ENCODE measurements around the gene HLCS.
A peak's percentile ranks its signal among the peaks of the same experiment; 100 is the strongest.

The HLCS gene

DNA sequence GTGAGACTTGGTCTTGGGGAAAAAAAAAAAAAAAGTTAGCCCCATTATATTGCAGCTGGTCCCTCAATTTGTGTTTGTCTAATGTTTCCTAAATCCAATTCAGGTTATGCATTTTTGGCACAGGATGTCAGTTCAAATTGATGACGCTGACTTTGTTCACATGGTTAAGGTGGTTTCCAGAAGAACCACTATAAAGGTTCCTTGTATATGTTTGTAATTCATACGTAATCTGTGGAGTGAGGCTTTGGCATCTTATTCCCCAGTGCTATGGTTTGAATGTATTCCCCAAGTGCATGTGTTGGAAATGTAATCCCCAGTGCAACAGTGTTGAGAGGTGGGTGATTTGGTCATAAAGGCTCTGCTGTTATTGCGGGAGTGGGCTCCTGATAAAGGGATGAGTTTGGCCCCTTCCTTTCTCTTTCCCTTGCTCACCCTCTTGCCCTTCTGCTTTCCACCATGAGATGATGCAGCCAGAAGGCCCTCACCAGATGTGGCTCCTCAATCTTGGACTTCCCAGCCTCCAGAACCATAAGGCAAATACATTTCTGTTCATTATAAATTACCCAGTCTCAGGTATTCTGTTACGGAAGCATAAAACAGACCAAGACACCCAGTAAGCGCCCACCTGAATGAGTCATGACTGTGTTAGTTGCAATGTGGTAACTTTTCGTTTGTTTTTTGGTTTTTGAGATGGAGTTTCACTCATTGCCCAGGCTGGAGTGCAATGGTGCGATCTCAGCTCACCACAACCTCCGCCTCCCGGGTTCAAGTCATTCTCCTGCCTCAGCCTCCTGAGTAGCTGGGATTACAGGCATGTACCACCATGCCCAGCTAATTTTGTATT lies 19.5 kb upstream of the HLCS start:
- H3K27me3 ChIP-seq (ENCODE audit: control insufficient read depth in 1 of 2, insufficient read depth in 2 of 2, low read length in 2 of 2), result no peaks in the 10 kb centered on the region
- no peaks in the 10 kb centered on the region for H3K36me3 ChIP-seq (ENCODE audit: control insufficient read depth in 2 of 2, insufficient read depth in 2 of 2, low read length in 2 of 2)
- H3K9me3 ChIP-seq (ENCODE audit: control insufficient read depth in 2 of 2, low read length in 2 of 2), result no peaks in the 10 kb centered on the region
- no peak overlapping the region for H3K27ac ChIP-seq (ENCODE audit: low read length)
- H3K4me3 ChIP-seq (ENCODE audit: low read length in 2 of 2), result no peak overlapping the region
- H3K9ac ChIP-seq (ENCODE audit: low read length in 2 of 2), result no peak overlapping the region
- peaks cover 9% of the 10 kb centered on the region for H3K4me1 ChIP-seq (ENCODE audit: control insufficient read depth, insufficient read depth, low read length)

DNA sequence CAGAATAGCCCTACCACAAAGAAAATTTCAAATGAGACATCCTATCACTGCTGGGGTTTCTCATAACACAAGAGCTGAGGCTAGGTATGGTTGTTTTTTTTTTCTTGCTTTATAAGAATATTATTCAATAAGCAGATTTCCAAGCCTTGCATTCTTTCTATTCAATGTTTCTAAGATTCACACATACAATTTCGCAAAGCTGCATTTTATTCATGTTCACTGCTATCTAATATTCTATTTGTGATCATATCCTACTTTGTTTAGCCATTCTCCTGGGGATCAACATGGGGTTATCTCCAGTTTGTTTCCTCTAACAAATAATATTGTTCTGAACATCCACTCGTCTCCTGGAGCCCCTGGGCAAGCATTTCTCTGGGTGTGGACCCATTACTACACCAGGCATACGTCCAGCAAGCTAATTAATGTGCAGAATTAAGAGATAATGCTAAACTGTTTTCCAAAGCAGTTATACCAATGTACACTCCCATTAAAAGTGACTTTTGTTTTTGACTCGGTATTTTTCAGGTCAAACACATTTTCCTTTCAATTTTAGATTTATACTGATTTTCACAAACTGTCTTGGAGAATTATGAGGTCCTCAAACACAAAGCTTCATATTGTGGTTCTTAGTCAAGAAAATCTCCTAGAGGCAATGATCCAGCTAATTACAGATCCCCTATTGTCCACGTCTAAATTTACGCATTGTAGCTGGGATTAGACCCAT lies 15.7 kb upstream of the HLCS start:
- no peaks in the 10 kb centered on the region for H3K36me3 ChIP-seq (ENCODE audit: control insufficient read depth in 2 of 2, insufficient read depth in 2 of 2, low read length in 2 of 2)
- H3K9me3 ChIP-seq (ENCODE audit: control insufficient read depth in 2 of 2, low read length in 2 of 2), result no peaks in the 10 kb centered on the region
- H3K4me1 ChIP-seq (ENCODE audit: control insufficient read depth, insufficient read depth, low read length), result peaks cover 13% of the 10 kb centered on the region
- H3K27me3 ChIP-seq (ENCODE audit: control insufficient read depth in 1 of 2, insufficient read depth in 2 of 2, low read length in 2 of 2), result no peaks in the 10 kb centered on the region
- no peak overlapping the region for H3K27ac ChIP-seq (ENCODE audit: low read length)
- no peak overlapping the region for H3K4me3 ChIP-seq (ENCODE audit: low read length in 2 of 2)
- H3K9ac ChIP-seq (ENCODE audit: low read length in 2 of 2), result no peak overlapping the region

DNA sequence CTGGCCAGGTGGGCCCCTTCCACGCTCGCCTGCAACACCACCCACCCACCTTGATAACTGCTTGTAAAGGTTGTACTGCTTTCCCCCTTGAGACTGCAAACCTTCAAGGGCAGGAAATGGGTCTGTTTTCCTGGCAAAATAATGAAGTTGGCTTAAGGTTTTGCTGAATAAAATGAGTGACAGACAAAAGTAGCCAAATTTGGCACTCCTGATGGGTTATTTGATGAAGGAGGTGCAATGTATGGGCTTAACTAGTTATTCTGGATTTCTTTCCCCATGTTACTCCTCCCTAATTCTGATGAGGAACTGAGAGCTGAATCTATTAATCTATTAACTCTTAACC lies 14.6 kb upstream of the HLCS start:
- no peaks in the 10 kb centered on the region for H3K27me3 ChIP-seq (ENCODE audit: control insufficient read depth in 1 of 2, insufficient read depth in 2 of 2, low read length in 2 of 2)
- peak overlapping the region in 1 of 2 donors; percentile 71 for H3K4me3 ChIP-seq (ENCODE audit: low read length in 2 of 2)
- no peak overlapping the region for H3K27ac ChIP-seq (ENCODE audit: low read length)
- no peaks in the 10 kb centered on the region for H3K9me3 ChIP-seq (ENCODE audit: control insufficient read depth in 2 of 2, low read length in 2 of 2)
- H3K36me3 ChIP-seq (ENCODE audit: control insufficient read depth in 2 of 2, insufficient read depth in 2 of 2, low read length in 2 of 2), result no peaks in the 10 kb centered on the region
- peaks cover 14% of the 10 kb centered on the region for H3K4me1 ChIP-seq (ENCODE audit: control insufficient read depth, insufficient read depth, low read length)
- peak overlapping the region in 1 of 2 donors; percentile 35 for H3K9ac ChIP-seq (ENCODE audit: low read length in 2 of 2)

DNA sequence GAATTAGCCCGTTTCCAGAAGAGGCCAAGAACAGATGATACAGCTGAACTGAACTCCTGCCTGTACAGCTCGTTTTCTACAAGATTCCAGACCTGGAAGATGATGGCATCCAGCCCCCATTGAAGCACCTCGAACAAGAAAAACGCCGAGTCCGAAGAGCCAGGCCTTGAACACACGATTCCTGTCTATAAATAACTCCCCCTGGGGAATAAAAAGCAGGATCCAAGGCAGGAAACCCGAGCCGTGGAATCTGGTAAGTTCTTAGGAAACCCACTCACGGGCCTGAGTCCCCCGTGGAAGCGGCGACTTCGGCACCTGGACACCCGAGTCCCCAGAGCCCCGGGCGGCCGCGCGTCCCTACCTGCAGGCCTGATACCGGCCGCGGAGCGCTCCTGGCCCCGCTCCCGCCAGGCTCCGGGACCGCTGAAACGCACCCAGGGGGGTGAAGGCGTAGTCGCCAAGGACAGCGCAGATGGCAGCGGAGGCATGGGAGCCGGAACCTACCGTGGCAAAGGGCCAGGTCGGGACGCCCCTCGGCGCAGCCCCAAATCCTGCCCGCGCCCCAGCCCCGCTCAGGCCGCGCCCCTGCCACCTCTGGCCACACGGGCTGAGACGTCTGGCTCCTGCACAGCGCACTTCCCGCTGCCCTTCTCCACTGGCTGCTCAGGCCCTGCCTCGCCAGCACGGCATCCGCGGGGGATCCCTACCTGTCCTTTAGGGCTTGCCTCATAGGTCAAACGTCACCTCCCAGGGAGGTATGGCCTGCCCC lies 14.0 kb upstream of the HLCS start:
- Histone ChIP-seq H3K27ac (ENCODE audit: low read length) (no peak overlapping the region), H3K4me3 (ENCODE audit: low read length in 2 of 2) (peak overlapping the region; percentile 62 to 71), H3K36me3 (ENCODE audit: control insufficient read depth in 2 of 2, insufficient read depth in 2 of 2, low read length in 2 of 2) (no peaks in the 10 kb centered on the region), H3K9me3 (ENCODE audit: control insufficient read depth in 2 of 2, low read length in 2 of 2) (no peaks in the 10 kb centered on the region), H3K4me1 (ENCODE audit: control insufficient read depth, insufficient read depth, low read length) (peaks cover 14% of the 10 kb centered on the region), H3K27me3 (ENCODE audit: control insufficient read depth in 1 of 2, insufficient read depth in 2 of 2, low read length in 2 of 2) (no peaks in the 10 kb centered on the region), H3K9ac (ENCODE audit: low read length in 2 of 2) (peak overlapping the region; percentile 35 to 51)

DNA sequence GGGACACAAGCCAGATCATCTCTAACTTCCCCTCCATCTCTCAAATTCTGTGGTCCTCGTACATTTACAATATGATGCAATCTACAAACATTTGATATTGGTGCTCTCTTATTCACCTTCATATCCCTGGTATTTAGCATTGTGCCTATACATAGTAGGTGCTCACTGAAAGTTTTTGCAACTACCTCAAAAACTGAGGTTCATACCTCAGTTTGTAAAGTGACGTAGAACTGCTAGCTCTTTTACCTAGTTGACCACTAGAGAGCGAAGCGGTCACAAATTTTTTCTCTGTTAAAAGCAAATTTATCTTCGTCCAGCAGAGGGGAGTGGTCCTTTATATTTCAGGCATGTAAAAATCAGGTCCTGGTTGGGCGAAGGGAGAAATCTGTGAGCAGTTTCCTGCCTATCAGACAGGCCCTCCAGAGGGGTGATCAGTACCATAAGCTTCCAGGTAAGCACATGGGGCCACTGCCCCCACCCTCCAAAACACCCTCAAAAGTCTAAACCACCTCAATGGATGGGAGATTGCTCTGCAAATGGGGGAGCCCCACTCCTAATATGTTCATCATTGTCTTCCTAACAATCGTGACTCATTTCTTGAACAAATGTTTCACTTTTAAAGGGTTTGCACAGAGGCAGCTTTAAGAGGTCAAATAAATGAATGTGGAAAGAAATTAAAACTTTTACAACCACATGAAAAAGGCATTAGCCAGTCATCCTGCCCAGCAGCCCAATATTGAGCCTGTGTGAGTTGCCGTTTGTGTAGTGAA lies 10.6 kb upstream of the HLCS start:
- H3K36me3 ChIP-seq (ENCODE audit: control insufficient read depth in 2 of 2, insufficient read depth in 2 of 2, low read length in 2 of 2), result no peaks in the 10 kb centered on the region
- H3K27me3 ChIP-seq (ENCODE audit: control insufficient read depth in 1 of 2, insufficient read depth in 2 of 2, low read length in 2 of 2), result no peaks in the 10 kb centered on the region
- peak overlapping the region in 1 of 2 donors; percentile 13 for H3K9ac ChIP-seq (ENCODE audit: low read length in 2 of 2)
- peaks cover 14% of the 10 kb centered on the region for H3K4me1 ChIP-seq (ENCODE audit: control insufficient read depth, insufficient read depth, low read length)
- peak overlapping the region in 1 of 2 donors; percentile 35 for H3K4me3 ChIP-seq (ENCODE audit: low read length in 2 of 2)
- no peaks in the 10 kb centered on the region for H3K9me3 ChIP-seq (ENCODE audit: control insufficient read depth in 2 of 2, low read length in 2 of 2)
- H3K27ac ChIP-seq (ENCODE audit: low read length), result no peak overlapping the region

DNA sequence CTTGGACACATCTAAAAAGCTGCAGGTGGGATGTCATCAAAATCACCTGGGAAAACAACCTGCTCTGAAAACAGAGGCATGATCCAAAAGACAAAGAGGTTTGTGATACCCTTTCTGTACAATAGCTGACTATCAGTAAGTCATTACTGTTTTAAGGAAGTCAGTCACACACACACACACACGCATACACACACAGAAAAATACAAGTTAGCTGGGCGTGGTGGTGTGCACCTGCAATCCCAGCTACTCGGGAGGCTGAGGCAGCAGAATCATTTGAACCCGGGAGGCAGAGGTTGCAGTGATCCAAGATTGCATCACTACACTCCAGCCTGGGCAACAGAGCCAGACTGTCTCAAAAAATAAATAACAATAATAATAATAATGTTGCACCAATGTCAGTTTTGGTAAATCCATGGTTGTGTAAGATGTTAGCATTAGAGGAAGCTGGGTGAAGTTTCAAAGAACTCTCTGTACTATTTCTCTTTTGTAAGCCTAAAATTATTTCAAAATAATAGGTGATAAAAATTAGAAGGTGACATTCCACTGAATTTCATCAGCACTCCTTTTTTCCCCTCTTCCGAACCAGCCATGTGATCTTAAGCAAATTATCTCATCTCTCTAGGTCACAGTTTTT lies 9.9 kb upstream of the HLCS start:
- Histone ChIP-seq H3K4me3 (ENCODE audit: low read length in 2 of 2) (no peak overlapping the region), H3K27me3 (ENCODE audit: control insufficient read depth in 1 of 2, insufficient read depth in 2 of 2, low read length in 2 of 2) (no peaks in the 10 kb centered on the region), H3K36me3 (ENCODE audit: control insufficient read depth in 2 of 2, insufficient read depth in 2 of 2, low read length in 2 of 2) (no peaks in the 10 kb centered on the region), H3K27ac (ENCODE audit: low read length) (no peak overlapping the region), H3K4me1 (ENCODE audit: control insufficient read depth, insufficient read depth, low read length) (peaks cover 14% of the 10 kb centered on the region), H3K9ac (ENCODE audit: low read length in 2 of 2) (no peak overlapping the region), H3K9me3 (ENCODE audit: control insufficient read depth in 2 of 2, low read length in 2 of 2) (no peaks in the 10 kb centered on the region)

DNA sequence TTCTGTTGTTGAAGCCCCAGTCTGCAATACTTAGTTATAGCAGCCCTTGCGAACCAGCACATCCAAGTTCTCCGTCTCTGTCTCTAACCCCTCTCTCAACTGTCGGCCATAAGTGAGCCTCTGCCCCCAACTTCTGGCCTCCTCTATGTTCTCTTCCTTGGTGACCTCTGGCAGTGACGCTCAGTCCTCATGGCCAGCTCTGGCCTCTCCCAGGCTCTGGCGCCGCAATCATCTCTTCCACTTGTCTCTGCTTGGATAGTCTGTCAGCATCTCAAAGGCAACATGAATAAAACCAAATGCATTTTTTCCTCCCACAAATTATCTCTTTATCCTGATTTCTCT lies 8.4 kb upstream of the HLCS start:
- H3K27me3 ChIP-seq (ENCODE audit: control insufficient read depth in 1 of 2, insufficient read depth in 2 of 2, low read length in 2 of 2), result no peaks in the 10 kb centered on the region
- peaks cover 5% of the 10 kb centered on the region for H3K4me1 ChIP-seq (ENCODE audit: control insufficient read depth, insufficient read depth, low read length)
- no peaks in the 10 kb centered on the region for H3K9me3 ChIP-seq (ENCODE audit: control insufficient read depth in 2 of 2, low read length in 2 of 2)
- H3K27ac ChIP-seq (ENCODE audit: low read length), result no peak overlapping the region
- H3K4me3 ChIP-seq (ENCODE audit: low read length in 2 of 2), result no peak overlapping the region
- no peaks in the 10 kb centered on the region for H3K36me3 ChIP-seq (ENCODE audit: control insufficient read depth in 2 of 2, insufficient read depth in 2 of 2, low read length in 2 of 2)
- no peak overlapping the region for H3K9ac ChIP-seq (ENCODE audit: low read length in 2 of 2)

DNA sequence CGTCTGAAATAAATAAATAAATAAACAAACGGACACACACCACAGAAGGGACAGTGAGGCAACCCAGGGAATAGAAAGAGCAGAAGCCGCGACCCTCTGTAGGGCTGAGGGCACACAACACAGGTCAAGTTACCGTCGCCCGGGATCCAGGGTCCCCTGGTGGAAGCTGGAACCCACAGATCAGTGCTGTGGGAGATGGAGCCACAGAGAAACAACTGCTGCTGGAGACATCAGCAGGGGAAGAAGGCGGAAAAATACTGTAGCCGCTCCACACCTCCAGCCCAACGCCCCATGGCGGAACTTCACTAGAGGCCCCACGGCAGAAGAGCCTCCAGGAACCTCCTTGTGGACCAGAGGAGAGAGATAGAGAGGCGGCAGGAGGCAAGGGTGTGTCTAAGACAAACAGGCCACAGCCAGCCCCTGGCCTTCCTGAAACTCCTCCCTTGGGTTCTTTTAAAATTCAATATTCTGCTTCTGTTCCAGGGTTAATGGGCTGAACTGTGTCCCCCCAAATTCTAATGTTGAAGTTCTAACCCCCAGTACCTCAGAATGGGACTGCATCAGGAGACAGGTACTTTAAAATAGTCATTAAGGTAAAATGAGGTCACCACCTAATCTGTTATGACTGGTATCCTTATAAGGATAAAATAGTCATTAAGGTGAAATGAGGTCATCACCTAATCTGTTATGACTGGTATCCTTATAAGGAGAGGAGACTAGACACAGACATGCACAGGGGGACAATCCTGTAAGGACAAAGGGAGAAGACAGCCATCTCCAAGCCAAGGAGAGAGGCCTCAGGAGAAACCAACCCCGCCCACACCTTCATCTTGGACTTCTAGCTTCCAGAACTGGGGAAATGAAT lies 7.7 kb upstream of the HLCS start:
- Histone ChIP-seq H3K4me3 (ENCODE audit: low read length in 2 of 2) (no peak overlapping the region), H3K27ac (ENCODE audit: low read length) (no peak overlapping the region), H3K4me1 (ENCODE audit: control insufficient read depth, insufficient read depth, low read length) (peaks cover 5% of the 10 kb centered on the region), H3K36me3 (ENCODE audit: control insufficient read depth in 2 of 2, insufficient read depth in 2 of 2, low read length in 2 of 2) (peaks cover 0 to under 1% of the 10 kb centered on the region in 2 donors), H3K27me3 (ENCODE audit: control insufficient read depth in 1 of 2, insufficient read depth in 2 of 2, low read length in 2 of 2) (no peaks in the 10 kb centered on the region), H3K9me3 (ENCODE audit: control insufficient read depth in 2 of 2, low read length in 2 of 2) (no peaks in the 10 kb centered on the region), H3K9ac (ENCODE audit: low read length in 2 of 2) (no peak overlapping the region)

DNA sequence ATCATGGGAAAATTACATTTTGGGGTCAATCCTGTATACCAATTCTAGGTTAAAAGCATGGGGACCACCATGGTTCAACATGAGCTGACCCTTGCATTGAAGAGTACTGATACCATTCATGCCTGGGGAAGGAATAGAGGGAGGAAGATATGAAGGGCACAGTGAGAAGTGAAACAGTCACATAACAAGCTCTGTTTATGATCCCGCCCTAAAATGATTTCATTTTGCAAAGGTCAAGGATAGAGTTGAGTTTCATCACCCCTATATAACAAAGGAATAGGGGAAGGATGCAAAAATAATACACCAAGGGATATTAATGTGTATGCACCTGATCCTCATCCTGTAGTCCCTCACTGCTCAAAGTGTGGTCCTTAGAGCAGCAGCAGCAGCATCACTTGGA lies 2.5 kb upstream of the HLCS start:
- Histone ChIP-seq H3K27ac (ENCODE audit: low read length) (no peak overlapping the region), H3K4me3 (ENCODE audit: low read length in 2 of 2) (no peak overlapping the region), H3K9me3 (ENCODE audit: control insufficient read depth in 2 of 2, low read length in 2 of 2) (no peaks in the 10 kb centered on the region), H3K36me3 (ENCODE audit: control insufficient read depth in 2 of 2, insufficient read depth in 2 of 2, low read length in 2 of 2) (peaks cover 0 to 2% of the 10 kb centered on the region in 2 donors), H3K4me1 (ENCODE audit: control insufficient read depth, insufficient read depth, low read length) (peaks cover 8% of the 10 kb centered on the region), H3K9ac (ENCODE audit: low read length in 2 of 2) (no peak overlapping the region), H3K27me3 (ENCODE audit: control insufficient read depth in 1 of 2, insufficient read depth in 2 of 2, low read length in 2 of 2) (no peaks in the 10 kb centered on the region)
